HepG2 (cell line): ENCODE data around the gene GDE1. TPM values are rescaled to one million over a fixed set of nuclear protein-coding genes. Genes with fewer than 3 reads are reported as not detected.

Experiments
- AKAP8 ChIP-seq: sonication (generic); formaldehyde crosslinking; IDR thresholded peaks from 2 replicates; pipeline ENCODE4 v1.5.1; 2020; ENCODE audit warnings: mild to moderate bottlenecking, missing genetic modification reagents
- KMT2A ChIP-seq: sonication (generic); formaldehyde crosslinking; IDR thresholded peaks from 2 replicates; pipeline ENCODE4 v1.4.0; 2020; ENCODE audit warnings: missing genetic modification reagents
- MBNL3 ChIP-seq: fragments of 250-450 bp; sonication (Bioruptor Pico); conservative IDR thresholded peaks from 2 replicates; pipeline ENCODE4 v1.8.0; 2022; ENCODE audit warnings: mild to moderate bottlenecking, inconsistent platforms
- NR2F2 ChIP-seq: IDR thresholded peaks from 2 replicates; pipeline ENCODE4 v1.6.1; 2012; ENCODE audit warnings: low read depth, inconsistent platforms, borderline replicate concordance
- RFX1 ChIP-seq: fragments of 450-650 bp; IDR thresholded peaks from 2 replicates; pipeline ENCODE4 v1.6.1; 2017
- SNAI1 ChIP-seq: sonication (generic); formaldehyde crosslinking; IDR thresholded peaks from 2 replicates; pipeline ENCODE4 v1.5.0; 2020; ENCODE audit warnings: mild to moderate bottlenecking, missing genetic modification reagents, borderline replicate concordance
- STAG1 ChIP-seq: sonication (generic); formaldehyde crosslinking; IDR thresholded peaks from 2 replicates; pipeline ENCODE4 v1.4.0; 2020; ENCODE audit warnings: missing genetic modification reagents
- TEAD2 ChIP-seq: sonication (generic); formaldehyde crosslinking; IDR thresholded peaks from 2 replicates; pipeline ENCODE4 v1.9.0; 2021; ENCODE audit warnings: missing genetic modification reagents
- TOE1 ChIP-seq: sonication (generic); formaldehyde crosslinking; IDR thresholded peaks from 2 replicates; pipeline ENCODE4 v1.4.0; 2020; ENCODE audit warnings: mild to moderate bottlenecking, missing genetic modification reagents
- TRAFD1 ChIP-seq: sonication (generic); formaldehyde crosslinking; IDR thresholded peaks from 2 replicates; pipeline ENCODE4 v1.5.1; 2020; ENCODE audit warnings: missing genetic modification reagents, mild to moderate bottlenecking, borderline replicate concordance
- ZNF337 ChIP-seq: sonication (generic); formaldehyde crosslinking; IDR thresholded peaks from 2 replicates; pipeline ENCODE4 v1.5.1; 2020; ENCODE audit warnings: missing genetic modification reagents, low read depth, mild to moderate bottlenecking, borderline replicate concordance
- ZNF432 ChIP-seq: sonication (generic); formaldehyde crosslinking; IDR thresholded peaks from 2 replicates; pipeline ENCODE4 v1.5.0; 2020; ENCODE audit warnings: missing genetic modification reagents, mild to moderate bottlenecking, borderline replicate concordance
- ZNF484 ChIP-seq: sonication (generic); formaldehyde crosslinking; IDR thresholded peaks from 2 replicates; pipeline ENCODE4 v1.5.1; 2020; ENCODE audit warnings: mild to moderate bottlenecking, low read depth, missing genetic modification reagents, borderline replicate concordance
- ZNF678 ChIP-seq: sonication (generic); formaldehyde crosslinking; IDR thresholded peaks from 2 replicates; pipeline ENCODE4 v1.4.0; 2020; ENCODE audit warnings: mild to moderate bottlenecking, missing genetic modification reagents
- ZNF816 ChIP-seq: sonication (generic); formaldehyde crosslinking; IDR thresholded peaks from 2 replicates; pipeline ENCODE4 v1.8.0; 2022; ENCODE audit warnings: missing genetic modification reagents, mild to moderate bottlenecking, borderline replicate concordance
- ZSCAN25 ChIP-seq: sonication (generic); formaldehyde crosslinking; IDR thresholded peaks from 2 replicates; pipeline ENCODE4 v1.8.0; 2022; ENCODE audit warnings: mild to moderate bottlenecking, missing genetic modification reagents
- polyA plus RNA-seq, 8 experiments: library from polyadenylated mRNA; depleted of rRNA in 3 of 8; stranded (reverse) in 7 of 8; unstranded in 1 of 8; fragments of >200 nt; fragmentation: Illumina TruSeq in 4 of 8; extraction: Trizol in 4 of 8; gene quantifications; 2 replicates each; pipeline versions ENCODE4 v1.2.1 to v1.2.3, GENCODE V29; 2011 to 2016; ENCODE audit warnings: low read depth in 4 of 8, missing spikeins in 1 of 8, mixed read lengths in 1 of 8; ENCODE audit not compliant: insufficient read depth in 1 of 8
- total RNA-seq, 5 experiments: library from RNA; depleted of rRNA; stranded (reverse); fragments of >200 nt; fragmentation: Illumina TruSeq; extraction: Trizol; gene quantifications; 2 replicates each; pipeline ENCODE4 v1.2.3, GENCODE V29; 2016; ENCODE audit warnings: low read depth in 1 of 5
- TF ChIP-seq, protein P1 (sequence below): sonication (generic); formaldehyde crosslinking; IDR thresholded peaks from one replicate; pipeline ENCODE4 v1.5.1; 2020; ENCODE audit warnings: mild to moderate bottlenecking, missing genetic modification reagents; ENCODE audit errors: not compliant biosample characterization
- TF ChIP-seq, protein P2 (sequence below): sonication (generic); formaldehyde crosslinking; IDR thresholded peaks from 2 replicates; pipeline ENCODE4 v1.8.0; 2022; ENCODE audit warnings: mild to moderate bottlenecking, missing genetic modification reagents

Gene GDE1
- total and polyA plus RNA-seq, 2 of the 13 experiments (the other 11 are each of a cell fraction or from before 2014, with no cell fraction given) = 35.9 to 59.0 TPM

GRCh38 chr16:19523559-19524355, 1.9 kb upstream of the GDE1 start, which contains the start of gene CCP110 (continued):
- TF ChIP-seq, protein P1, sequence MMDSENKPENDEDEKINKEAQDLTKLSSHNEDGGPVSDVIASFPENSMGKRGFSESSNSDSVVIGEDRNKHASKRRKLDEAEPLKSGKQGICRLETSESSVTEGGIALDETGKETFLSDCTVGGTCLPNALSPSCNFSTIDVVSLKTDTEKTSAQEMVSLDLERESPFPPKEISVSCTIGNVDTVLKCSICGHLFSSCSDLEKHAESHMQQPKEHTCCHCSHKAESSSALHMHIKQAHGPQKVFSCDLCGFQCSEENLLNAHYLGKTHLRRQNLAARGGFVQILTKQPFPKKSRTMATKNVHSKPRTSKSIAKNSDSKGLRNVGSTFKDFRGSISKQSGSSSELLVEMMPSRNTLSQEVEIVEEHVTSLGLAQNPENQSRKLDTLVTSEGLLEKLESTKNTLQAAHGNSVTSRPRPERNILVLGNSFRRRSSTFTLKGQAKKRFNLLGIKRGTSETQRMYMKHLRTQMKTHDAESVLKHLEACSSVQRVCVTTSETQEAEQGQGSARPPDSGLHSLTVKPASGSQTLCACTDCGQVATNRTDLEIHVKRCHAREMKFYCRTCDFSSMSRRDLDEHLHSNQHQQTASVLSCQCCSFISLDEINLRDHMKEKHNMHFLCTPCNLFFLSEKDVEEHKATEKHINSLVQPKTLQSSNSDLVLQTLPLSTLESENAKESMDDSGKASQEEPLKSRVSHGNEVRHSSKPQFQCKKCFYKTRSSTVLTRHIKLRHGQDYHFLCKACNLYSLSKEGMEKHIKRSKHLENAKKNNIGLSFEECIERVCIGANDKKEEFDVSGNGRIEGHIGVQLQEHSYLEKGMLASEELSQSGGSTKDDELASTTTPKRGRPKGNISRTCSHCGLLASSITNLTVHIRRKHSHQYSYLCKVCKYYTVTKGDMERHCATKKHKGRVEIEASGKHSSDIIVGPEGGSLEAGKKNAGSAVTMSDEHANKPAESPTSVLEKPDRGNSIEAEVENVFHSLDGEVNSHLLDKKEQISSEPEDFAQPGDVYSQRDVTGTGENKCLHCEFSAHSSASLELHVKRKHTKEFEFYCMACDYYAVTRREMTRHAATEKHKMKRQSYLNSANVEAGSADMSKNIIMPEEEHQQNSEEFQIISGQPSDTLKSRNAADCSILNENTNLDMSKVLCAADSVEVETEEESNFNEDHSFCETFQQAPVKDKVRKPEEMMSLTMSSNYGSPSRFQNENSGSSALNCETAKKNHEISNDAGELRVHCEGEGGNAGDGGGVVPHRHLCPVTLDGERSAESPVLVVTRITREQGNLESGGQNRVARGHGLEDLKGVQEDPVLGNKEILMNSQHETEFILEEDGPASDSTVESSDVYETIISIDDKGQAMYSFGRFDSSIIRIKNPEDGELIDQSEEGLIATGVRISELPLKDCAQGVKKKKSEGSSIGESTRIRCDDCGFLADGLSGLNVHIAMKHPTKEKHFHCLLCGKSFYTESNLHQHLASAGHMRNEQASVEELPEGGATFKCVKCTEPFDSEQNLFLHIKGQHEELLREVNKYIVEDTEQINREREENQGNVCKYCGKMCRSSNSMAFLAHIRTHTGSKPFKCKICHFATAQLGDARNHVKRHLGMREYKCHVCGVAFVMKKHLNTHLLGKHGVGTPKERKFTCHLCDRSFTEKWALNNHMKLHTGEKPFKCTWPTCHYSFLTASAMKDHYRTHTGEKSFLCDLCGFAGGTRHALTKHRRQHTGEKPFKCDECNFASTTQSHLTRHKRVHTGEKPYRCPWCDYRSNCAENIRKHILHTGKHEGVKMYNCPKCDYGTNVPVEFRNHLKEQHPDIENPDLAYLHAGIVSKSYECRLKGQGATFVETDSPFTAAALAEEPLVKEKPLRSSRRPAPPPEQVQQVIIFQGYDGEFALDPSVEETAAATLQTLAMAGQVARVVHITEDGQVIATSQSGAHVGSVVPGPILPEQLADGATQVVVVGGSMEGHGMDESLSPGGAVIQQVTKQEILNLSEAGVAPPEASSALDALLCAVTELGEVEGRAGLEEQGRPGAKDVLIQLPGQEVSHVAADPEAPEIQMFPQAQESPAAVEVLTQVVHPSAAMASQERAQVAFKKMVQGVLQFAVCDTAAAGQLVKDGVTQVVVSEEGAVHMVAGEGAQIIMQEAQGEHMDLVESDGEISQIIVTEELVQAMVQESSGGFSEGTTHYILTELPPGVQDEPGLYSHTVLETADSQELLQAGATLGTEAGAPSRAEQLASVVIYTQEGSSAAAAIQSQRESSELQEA (CRISPR knock-in tag) = peak; percentile 23
- TF ChIP-seq KMT2A = peak; percentile 91
- no peak for TF ChIP-seq ZNF337 (CRISPR knock-in tag)
- TF ChIP-seq TEAD2 = no peak
- TF ChIP-seq MBNL3 (CRISPR knock-in tag) = no peak
- TF ChIP-seq TOE1 = peak; percentile 92
- TF ChIP-seq SNAI1 (CRISPR knock-in tag) = peak; percentile 49; the same call in 1 of the 2 replicates
- TF ChIP-seq NR2F2 = no peak
- TF ChIP-seq STAG1 (CRISPR knock-in tag) = no peak
- TF ChIP-seq AKAP8 (CRISPR knock-in tag) = peak; percentile 53; the same call in 1 of the 2 replicates
- TF ChIP-seq RFX1 = peak; percentile 94
- TF ChIP-seq ZNF484 (CRISPR knock-in tag) = no peak
- TF ChIP-seq ZNF816 (CRISPR knock-in tag) = no peak; the same call in 1 of the 2 replicates
- peak; percentile 77; the same call in 1 of the 2 replicates for TF ChIP-seq ZNF678 (CRISPR knock-in tag)
- TF ChIP-seq ZNF432 = no peak
- TF ChIP-seq, protein P2, sequence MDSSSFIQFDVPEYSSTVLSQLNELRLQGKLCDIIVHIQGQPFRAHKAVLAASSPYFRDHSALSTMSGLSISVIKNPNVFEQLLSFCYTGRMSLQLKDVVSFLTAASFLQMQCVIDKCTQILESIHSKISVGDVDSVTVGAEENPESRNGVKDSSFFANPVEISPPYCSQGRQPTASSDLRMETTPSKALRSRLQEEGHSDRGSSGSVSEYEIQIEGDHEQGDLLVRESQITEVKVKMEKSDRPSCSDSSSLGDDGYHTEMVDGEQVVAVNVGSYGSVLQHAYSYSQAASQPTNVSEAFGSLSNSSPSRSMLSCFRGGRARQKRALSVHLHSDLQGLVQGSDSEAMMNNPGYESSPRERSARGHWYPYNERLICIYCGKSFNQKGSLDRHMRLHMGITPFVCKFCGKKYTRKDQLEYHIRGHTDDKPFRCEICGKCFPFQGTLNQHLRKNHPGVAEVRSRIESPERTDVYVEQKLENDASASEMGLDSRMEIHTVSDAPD (CRISPR knock-in tag) = peak; percentile 86; the same call in 1 of the 2 replicates
- no peak for TF ChIP-seq ZSCAN25 (CRISPR knock-in tag)
- TF ChIP-seq TRAFD1 = no peak
